HEK293 (cell line): ENCODE data around the gene ARHGAP24.

Experiments
- CTCF ChIA-PET: fragments of 350-600 bp; formaldehyde crosslinking; extraction: SDS; loops from one replicate; lab custom pipeline; 2021; ENCODE audit warnings: antibody characterized with exemption; lab: Yijun Ruan, JAX
- POLR2A ChIA-PET: fragments of 300-600 bp; formaldehyde crosslinking; extraction: SDS; loops from one replicate; lab custom pipeline; 2020; ENCODE audit warnings: antibody characterized with exemption, inconsistent platforms; lab: Yijun Ruan, JAX
- H3K27ac ChIP-seq: fragments of 200-500 bp; sonication (Bioruptor generic); 2 replicates; pipeline ENCODE4 v1.5.1; 2014; ENCODE audit warnings: low read depth, low read length, control low read depth, inconsistent platforms; ENCODE audit errors: extremely low read depth
- H3K36me3 ChIP-seq, 2 experiments: fragments of 200-500 bp in 1 of 2; sonication (Bioruptor generic) in 1 of 2; 1 replicate in 1 of 2; 2 replicates in 1 of 2; pipeline ENCODE4 v1.5.1; 2014 to 2017; ENCODE audit warnings: inconsistent platforms in 2 of 2, low read length in 2 of 2; ENCODE audit not compliant: control insufficient read depth in 2 of 2, insufficient read depth in 1 of 2
- H3K4me1 ChIP-seq: fragments of 200-500 bp; sonication (Bioruptor generic); 2 replicates; pipeline ENCODE4 v1.5.1; 2014; ENCODE audit warnings: mild to moderate bottlenecking, low read length, inconsistent platforms; ENCODE audit not compliant: control insufficient read depth, insufficient read depth
- H3K4me3 ChIP-seq: 2 replicates; pipeline ENCODE4 v1.5.1; 2011; ENCODE audit warnings: low read depth, mild to moderate bottlenecking, control low read depth, low read length, moderate library complexity
- H3K9me3 ChIP-seq: fragments of 200-500 bp; sonication (Bioruptor generic); 2 replicates; pipeline ENCODE4 v1.5.1; 2014; ENCODE audit warnings: low read depth, low read length, inconsistent platforms; ENCODE audit not compliant: control insufficient read depth, insufficient read depth
- SETDB1 ChIP-seq: IDR thresholded peaks from one replicate; pipeline ENCODE4 v1.6.1; 2017; ENCODE audit warnings: mild to moderate bottlenecking, low read length, moderate library complexity, mixed read lengths; ENCODE audit not compliant: insufficient read length
- ZBTB20 ChIP-seq: fragments of 450-650 bp; formaldehyde crosslinking; IDR thresholded peaks from 2 replicates; pipeline ENCODE4 v1.5.1; 2016; ENCODE audit warnings: missing biosample characterization, missing genetic modification characterization
- ZFHX2 ChIP-seq: fragments of 450-650 bp; formaldehyde crosslinking; conservative IDR thresholded peaks from 2 replicates; pipeline ENCODE4 v1.5.1; 2016; ENCODE audit warnings: missing biosample characterization, missing genetic modification characterization
- ZFP69B ChIP-seq: fragments of 450-650 bp; formaldehyde crosslinking; IDR thresholded peaks from 2 replicates; pipeline ENCODE4 v1.5.1; 2016; ENCODE audit warnings: missing biosample characterization, missing genetic modification characterization
- ZNF132 ChIP-seq: fragments of 450-650 bp; formaldehyde crosslinking; IDR thresholded peaks from 2 replicates; pipeline ENCODE4 v1.5.1; 2017; ENCODE audit warnings: missing biosample characterization, missing genetic modification characterization, borderline replicate concordance
- ZNF184 ChIP-seq: fragments of 450-650 bp; IDR thresholded peaks from 2 replicates; pipeline ENCODE4 v1.5.1; 2018; ENCODE audit warnings: missing biosample characterization, mild to moderate bottlenecking, missing genetic modification characterization
- ZNF266 ChIP-seq: fragments of 450-650 bp; formaldehyde crosslinking; IDR thresholded peaks from 2 replicates; pipeline ENCODE4 v1.5.1; 2016; ENCODE audit warnings: missing biosample characterization, missing genetic modification characterization, low read depth
- ZNF274 ChIP-seq, 2 experiments: fragments of 200-500 bp in 1 of 2; fragments of 450-650 bp in 1 of 2; sonication (Bioruptor generic) in 1 of 2; formaldehyde crosslinking in 1 of 2; IDR thresholded peaks; 2 replicates each; pipeline versions ENCODE4 v1.5.1 to v1.6.1; 2014 to 2016; ENCODE audit warnings: borderline replicate concordance in 1 of 2, inconsistent platforms in 1 of 2, low read length in 1 of 2, missing biosample characterization in 1 of 2, missing genetic modification characterization in 1 of 2
- ZNF335 ChIP-seq: fragments of 450-650 bp; formaldehyde crosslinking; conservative IDR thresholded peaks from 2 replicates; pipeline ENCODE4 v1.5.1; 2016; ENCODE audit warnings: missing biosample characterization, missing genetic modification characterization
- ZNF416 ChIP-seq: fragments of 450-650 bp; formaldehyde crosslinking; IDR thresholded peaks from 2 replicates; pipeline ENCODE4 v1.5.1; 2016; ENCODE audit warnings: missing biosample characterization, missing genetic modification characterization
- ZNF501 ChIP-seq: fragments of 450-650 bp; formaldehyde crosslinking; IDR thresholded peaks from 2 replicates; pipeline ENCODE4 v1.5.1; 2016; ENCODE audit warnings: missing biosample characterization, missing genetic modification characterization
- ZNF521 ChIP-seq: fragments of 450-650 bp; formaldehyde crosslinking; IDR thresholded peaks from 2 replicates; pipeline ENCODE4 v1.5.1; 2017; ENCODE audit warnings: missing biosample characterization, mild to moderate bottlenecking, missing genetic modification characterization
- ZNF544 ChIP-seq: fragments of 450-650 bp; formaldehyde crosslinking; IDR thresholded peaks from 2 replicates; pipeline ENCODE4 v1.5.0; 2017; ENCODE audit warnings: missing biosample characterization, missing genetic modification characterization
- ZNF610 ChIP-seq: fragments of 450-650 bp; formaldehyde crosslinking; IDR thresholded peaks from 2 replicates; pipeline ENCODE4 v1.5.1; 2016; ENCODE audit warnings: missing biosample characterization, missing genetic modification characterization, borderline replicate concordance
- ZNF623 ChIP-seq: fragments of 450-650 bp; formaldehyde crosslinking; IDR thresholded peaks from 2 replicates; pipeline ENCODE4 v1.5.1; 2016; ENCODE audit warnings: missing biosample characterization, missing genetic modification characterization
- ZNF670 ChIP-seq: fragments of 450-650 bp; formaldehyde crosslinking; IDR thresholded peaks from 2 replicates; pipeline ENCODE4 v1.5.1; 2016; ENCODE audit warnings: missing biosample characterization, missing genetic modification characterization, low read depth
- ZNF701 ChIP-seq: fragments of 450-650 bp; formaldehyde crosslinking; IDR thresholded peaks from 2 replicates; pipeline ENCODE4 v1.5.1; 2016; ENCODE audit warnings: missing biosample characterization, missing genetic modification characterization
- ZSCAN30 ChIP-seq: fragments of 450-650 bp; IDR thresholded peaks from 2 replicates; pipeline ENCODE4 v1.5.1; 2018; ENCODE audit warnings: missing biosample characterization, mild to moderate bottlenecking, missing genetic modification characterization, moderate library complexity
- TF ChIP-seq, protein P1 (sequence below): fragments of 450-650 bp; IDR thresholded peaks from 2 replicates; pipeline ENCODE4 v1.5.1; 2018; ENCODE audit warnings: missing biosample characterization, missing genetic modification characterization
- TF ChIP-seq, protein P2 (sequence below): fragments of 450-650 bp; formaldehyde crosslinking; IDR thresholded peaks from 2 replicates; pipeline ENCODE4 v1.5.1; 2017; ENCODE audit warnings: missing biosample characterization, mild to moderate bottlenecking, missing genetic modification characterization, moderate library complexity
- TF ChIP-seq, protein P3 (sequence below): fragments of 450-650 bp; formaldehyde crosslinking; IDR thresholded peaks from 2 replicates; pipeline ENCODE4 v1.5.1; 2016; ENCODE audit warnings: missing biosample characterization, missing genetic modification characterization, low read depth
- TF ChIP-seq, protein P4 (sequence below): fragments of 450-650 bp; formaldehyde crosslinking; IDR thresholded peaks from 2 replicates; pipeline ENCODE4 v1.5.1; 2016; ENCODE audit warnings: missing biosample characterization, missing genetic modification characterization

The ARHGAP24 gene

DNA sequence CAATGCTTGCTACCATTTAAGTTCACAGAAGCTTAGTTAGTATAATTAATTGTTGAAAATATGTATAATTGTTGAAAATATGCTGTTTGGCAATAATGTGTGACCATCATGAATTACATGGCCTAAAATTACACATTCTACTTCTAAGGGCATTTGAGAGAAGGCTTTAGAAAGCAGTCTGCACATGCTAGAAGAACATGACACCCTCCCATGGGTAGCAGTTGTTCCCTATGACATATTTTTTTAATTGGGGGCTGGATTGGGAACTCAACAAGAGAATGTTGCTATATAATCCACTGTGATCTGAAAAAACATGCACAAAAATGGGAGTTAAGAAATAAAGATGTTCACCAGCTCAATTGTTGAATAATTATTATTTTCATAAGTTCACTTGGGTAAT is 331.4 kb downstream of the ARHGAP24 start (continued):
- TF ChIP-seq ZNF274 (IDR thresholded peaks at IDR 0.05; ENCODE audit: low read length) (no peak), ZNF274 (tag by site-specific recombination; IDR thresholded peaks at IDR 0.05; ENCODE audit: borderline replicate concordance) (no peak), ZBTB20 (tag by site-specific recombination) (no peak), ZNF132 (tag by site-specific recombination) (no peak)
- TF ChIP-seq, protein P1, sequence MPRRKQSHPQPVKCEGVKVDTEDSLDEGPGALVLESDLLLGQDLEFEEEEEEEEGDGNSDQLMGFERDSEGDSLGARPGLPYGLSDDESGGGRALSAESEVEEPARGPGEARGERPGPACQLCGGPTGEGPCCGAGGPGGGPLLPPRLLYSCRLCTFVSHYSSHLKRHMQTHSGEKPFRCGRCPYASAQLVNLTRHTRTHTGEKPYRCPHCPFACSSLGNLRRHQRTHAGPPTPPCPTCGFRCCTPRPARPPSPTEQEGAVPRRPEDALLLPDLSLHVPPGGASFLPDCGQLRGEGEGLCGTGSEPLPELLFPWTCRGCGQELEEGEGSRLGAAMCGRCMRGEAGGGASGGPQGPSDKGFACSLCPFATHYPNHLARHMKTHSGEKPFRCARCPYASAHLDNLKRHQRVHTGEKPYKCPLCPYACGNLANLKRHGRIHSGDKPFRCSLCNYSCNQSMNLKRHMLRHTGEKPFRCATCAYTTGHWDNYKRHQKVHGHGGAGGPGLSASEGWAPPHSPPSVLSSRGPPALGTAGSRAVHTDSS (tag by site-specific recombination), result no peak
- TF ChIP-seq, protein P2, sequence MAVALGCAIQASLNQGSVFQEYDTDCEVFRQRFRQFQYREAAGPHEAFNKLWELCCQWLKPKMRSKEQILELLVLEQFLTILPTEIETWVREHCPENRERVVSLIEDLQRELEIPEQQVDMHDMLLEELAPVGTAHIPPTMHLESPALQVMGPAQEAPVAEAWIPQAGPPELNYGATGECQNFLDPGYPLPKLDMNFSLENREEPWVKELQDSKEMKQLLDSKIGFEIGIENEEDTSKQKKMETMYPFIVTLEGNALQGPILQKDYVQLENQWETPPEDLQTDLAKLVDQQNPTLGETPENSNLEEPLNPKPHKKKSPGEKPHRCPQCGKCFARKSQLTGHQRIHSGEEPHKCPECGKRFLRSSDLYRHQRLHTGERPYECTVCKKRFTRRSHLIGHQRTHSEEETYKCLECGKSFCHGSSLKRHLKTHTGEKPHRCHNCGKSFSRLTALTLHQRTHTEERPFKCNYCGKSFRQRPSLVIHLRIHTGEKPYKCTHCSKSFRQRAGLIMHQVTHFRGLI (tag by site-specific recombination), result no peak
- TF ChIP-seq, protein P3, sequence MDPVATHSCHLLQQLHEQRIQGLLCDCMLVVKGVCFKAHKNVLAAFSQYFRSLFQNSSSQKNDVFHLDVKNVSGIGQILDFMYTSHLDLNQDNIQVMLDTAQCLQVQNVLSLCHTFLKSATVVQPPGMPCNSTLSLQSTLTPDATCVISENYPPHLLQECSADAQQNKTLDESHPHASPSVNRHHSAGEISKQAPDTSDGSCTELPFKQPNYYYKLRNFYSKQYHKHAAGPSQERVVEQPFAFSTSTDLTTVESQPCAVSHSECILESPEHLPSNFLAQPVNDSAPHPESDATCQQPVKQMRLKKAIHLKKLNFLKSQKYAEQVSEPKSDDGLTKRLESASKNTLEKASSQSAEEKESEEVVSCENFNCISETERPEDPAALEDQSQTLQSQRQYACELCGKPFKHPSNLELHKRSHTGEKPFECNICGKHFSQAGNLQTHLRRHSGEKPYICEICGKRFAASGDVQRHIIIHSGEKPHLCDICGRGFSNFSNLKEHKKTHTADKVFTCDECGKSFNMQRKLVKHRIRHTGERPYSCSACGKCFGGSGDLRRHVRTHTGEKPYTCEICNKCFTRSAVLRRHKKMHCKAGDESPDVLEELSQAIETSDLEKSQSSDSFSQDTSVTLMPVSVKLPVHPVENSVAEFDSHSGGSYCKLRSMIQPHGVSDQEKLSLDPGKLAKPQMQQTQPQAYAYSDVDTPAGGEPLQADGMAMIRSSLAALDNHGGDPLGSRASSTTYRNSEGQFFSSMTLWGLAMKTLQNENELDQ (tag by site-specific recombination), result no peak

DNA sequence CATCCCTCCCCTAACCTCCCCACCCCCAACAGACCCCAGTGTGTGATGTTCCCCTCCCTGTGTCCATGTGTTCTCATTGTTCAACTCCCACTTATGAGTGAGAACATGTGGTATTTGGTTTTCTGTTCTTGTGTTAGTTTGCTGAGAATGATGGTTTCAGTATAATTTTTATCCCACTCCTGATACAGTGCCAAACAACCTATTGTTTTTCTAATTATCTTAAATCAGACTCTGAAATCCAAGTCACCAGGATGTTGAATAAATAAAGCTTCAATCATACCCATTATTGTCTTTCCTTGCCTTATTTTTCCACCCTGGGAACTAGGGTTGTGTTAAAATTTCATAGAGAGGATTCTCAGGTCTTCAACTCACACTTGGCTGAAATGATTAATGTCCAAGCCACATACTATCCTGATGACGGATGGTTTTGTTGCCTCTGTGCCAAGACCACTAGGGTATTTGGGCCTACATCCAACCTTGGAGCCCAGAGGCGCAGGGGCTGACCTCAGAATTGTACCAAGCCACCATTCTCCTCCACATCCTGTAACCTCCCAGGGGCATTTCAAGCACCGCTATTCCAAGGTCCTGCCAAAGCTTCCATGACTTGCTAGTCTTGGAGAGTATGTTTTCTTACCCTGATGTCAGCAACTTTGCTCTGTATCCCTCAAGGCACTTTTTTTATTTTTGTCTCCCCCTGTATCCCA is 332.4 kb downstream of the ARHGAP24 start:
- POLR2A ChIA-PET, result no interaction called here
- no peaks in the 10 kb centered on the region for H3K9me3 ChIP-seq
- no peak for TF ChIP-seq ZNF610
- no peak for TF ChIP-seq ZSCAN30 (tag by site-specific recombination)
- TF ChIP-seq, protein P4, sequence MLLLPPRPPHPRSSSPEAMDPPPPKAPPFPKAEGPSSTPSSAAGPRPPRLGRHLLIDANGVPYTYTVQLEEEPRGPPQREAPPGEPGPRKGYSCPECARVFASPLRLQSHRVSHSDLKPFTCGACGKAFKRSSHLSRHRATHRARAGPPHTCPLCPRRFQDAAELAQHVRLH (tag by site-specific recombination), result no peak
- TF ChIP-seq ZNF623 (tag by site-specific recombination), result no peak
- TF ChIP-seq ZNF701, result no peak
- no peak for TF ChIP-seq ZNF501
- no peak for TF ChIP-seq ZNF670 (tag by site-specific recombination)
- no peak for TF ChIP-seq ZNF416 (tag by site-specific recombination)
- TF ChIP-seq ZNF184 (tag by site-specific recombination), result no peak
- no peak for TF ChIP-seq SETDB1
- no peak overlapping the region for H3K27ac ChIP-seq
- H3K4me3 ChIP-seq, result no peak overlapping the region
- H3K36me3 ChIP-seq, result no peaks in the 10 kb centered on the region
- CTCF ChIA-PET, result interaction anchor here (2.3 kb wide), 1 partner anchor 11 kb away, joined by 8 read pairs; no protein-coding TSS in a partner anchor
- H3K4me1 ChIP-seq, result no peaks in the 10 kb centered on the region

DNA sequence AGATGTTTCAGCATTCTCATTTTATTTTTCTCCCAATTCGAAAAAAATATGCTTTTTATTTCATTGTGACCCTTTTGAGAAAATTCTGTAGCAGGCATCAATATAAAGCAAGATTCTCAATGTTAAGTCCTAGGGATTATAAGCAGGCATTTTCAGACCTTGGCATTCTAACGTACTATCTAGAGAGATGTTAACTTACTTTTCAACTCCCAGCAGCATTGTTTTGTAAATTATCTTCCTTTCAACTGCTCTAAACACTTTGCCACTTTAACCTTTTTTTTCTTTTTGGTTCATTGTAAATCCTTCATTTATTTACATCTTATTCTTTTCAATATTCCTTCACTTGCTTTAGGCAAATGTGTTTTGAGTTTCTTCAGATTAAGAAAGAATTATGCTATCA is 333.2 kb downstream of the ARHGAP24 start:
- no peak overlapping the region for H3K27ac ChIP-seq
- CTCF ChIA-PET, result interaction anchor here (0.6 to 0.7 kb wide), 2 partner anchors 11 to 322 kb away, joined by 3 to 4 read pairs; no protein-coding TSS in a partner anchor
- TF ChIP-seq ZNF544 (no peak), ZNF335 (no peak), ZFP69B (tag by site-specific recombination) (no peak), ZNF521 (tag by site-specific recombination) (no peak), ZFHX2 (no peak), ZNF266 (tag by site-specific recombination) (no peak), ZNF670 (tag by site-specific recombination) (no peak)
- H3K4me1 ChIP-seq, result no peaks in the 10 kb centered on the region
- H3K4me3 ChIP-seq, result no peak overlapping the region
- no peaks in the 10 kb centered on the region for H3K36me3 ChIP-seq
- H3K9me3 ChIP-seq, result no peaks in the 10 kb centered on the region
- POLR2A ChIA-PET, result no interaction called here
